ENCODE measurements around the gene ETFDH.
"Not testable (repeated sequence)": the region's sequence is repeated elsewhere in the genome, so short reads cannot be mapped to it uniquely, and the experiment has no call there.

The ETFDH gene

DNA sequence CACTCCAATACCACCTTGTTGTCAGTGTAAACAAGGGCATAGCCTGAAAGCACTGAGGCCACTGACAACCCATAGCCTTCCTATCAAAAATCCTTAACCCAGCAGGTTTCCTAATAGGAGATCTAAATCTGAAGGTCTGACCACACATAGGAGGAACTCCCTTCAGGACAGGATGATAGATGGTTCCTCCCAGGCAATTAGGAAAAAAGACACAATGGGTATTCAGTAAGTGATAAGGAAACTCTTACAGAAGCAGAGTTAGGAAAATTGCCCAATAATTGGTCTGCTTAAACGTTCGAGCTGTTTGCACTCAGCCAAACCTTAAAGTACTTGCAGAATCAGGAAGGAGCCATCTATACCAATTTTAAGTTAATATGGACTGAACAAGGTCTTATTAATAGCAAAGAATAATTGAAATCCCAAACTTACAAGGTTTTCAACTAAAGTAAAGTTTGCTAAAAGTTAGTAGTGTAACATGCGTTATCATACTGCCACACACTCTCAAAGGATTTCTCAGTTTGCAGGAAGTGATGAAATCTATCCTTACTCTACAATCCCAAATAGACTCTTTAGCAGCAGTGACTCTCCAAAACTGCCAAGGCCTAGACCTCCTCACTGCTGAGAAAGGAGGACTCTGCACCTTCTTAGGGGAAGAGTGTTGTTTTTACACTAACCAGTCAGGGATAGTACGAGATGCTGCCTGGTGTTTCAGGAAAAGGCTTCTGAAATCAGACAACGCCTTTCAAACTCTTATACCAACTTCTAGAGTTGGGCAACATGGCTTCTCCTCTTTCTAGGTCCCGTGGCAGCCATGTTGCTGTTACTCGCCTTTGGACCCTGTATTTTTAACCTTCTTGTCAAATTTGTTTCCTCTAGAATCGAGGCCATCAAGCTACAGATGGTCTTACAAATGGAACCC is 8.1 kb upstream of the ETFDH start:
- POLR2A ChIA-PET, CTCF ChIA-PET: not testable (repeated sequence)

DNA sequence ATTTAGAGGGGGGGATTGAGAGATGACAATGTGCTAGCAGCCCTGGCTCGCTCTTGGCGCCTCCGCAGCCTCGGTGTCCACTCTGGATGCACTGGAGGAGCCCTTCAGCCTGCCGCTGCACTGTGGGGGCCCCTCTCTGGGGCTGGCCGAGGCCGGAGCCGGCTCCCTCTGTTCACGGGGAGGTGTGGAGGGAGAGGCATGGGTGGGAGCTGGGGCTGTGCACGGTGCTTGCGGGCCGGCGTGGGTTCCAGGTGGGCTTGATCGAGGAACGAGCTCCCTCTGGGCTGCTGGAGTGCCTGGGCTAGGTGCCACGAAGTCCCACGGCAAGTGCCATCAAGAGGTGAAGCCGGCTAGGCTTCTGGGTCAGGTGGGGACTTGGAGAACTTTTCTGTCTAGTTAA is 7.3 kb upstream of the ETFDH start:
- H3K4me1 ChIP-seq (ENCODE audit: control insufficient read depth, insufficient read depth, low read length): 0 out of 2 replicates have a peak, but pooled peaks cover 4% of the 10 kb centered on the region
- TF ChIP-seq, protein P1, sequence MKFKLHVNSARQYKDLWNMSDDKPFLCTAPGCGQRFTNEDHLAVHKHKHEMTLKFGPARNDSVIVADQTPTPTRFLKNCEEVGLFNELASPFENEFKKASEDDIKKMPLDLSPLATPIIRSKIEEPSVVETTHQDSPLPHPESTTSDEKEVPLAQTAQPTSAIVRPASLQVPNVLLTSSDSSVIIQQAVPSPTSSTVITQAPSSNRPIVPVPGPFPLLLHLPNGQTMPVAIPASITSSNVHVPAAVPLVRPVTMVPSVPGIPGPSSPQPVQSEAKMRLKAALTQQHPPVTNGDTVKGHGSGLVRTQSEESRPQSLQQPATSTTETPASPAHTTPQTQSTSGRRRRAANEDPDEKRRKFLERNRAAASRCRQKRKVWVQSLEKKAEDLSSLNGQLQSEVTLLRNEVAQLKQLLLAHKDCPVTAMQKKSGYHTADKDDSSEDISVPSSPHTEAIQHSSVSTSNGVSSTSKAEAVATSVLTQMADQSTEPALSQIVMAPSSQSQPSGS (tag by site-specific recombination; IDR thresholded peaks at IDR 0.05; ENCODE audit: low read depth): no peak
- no peak for TF ChIP-seq GLIS2 (tag by site-specific recombination; IDR thresholded peaks at IDR 0.05)
- TF ChIP-seq KLF16 (tag by site-specific recombination; IDR thresholded peaks at IDR 0.05): no peak
- TF ChIP-seq WT1 (tag by site-specific recombination; IDR thresholded peaks at IDR 0.05): no peak
- TF ChIP-seq REPIN1 (tag by site-specific recombination; IDR thresholded peaks at IDR 0.05; ENCODE audit: low read depth): no peak
- TF ChIP-seq ZNF433 (tag by site-specific recombination; IDR thresholded peaks at IDR 0.05; ENCODE audit: low read depth): no peak
- TF ChIP-seq ZNF155 (tag by site-specific recombination; IDR thresholded peaks at IDR 0.05): no peak
- no peak for TF ChIP-seq KLF10 (tag by site-specific recombination; IDR thresholded peaks at IDR 0.05)
- TF ChIP-seq, protein P2, sequence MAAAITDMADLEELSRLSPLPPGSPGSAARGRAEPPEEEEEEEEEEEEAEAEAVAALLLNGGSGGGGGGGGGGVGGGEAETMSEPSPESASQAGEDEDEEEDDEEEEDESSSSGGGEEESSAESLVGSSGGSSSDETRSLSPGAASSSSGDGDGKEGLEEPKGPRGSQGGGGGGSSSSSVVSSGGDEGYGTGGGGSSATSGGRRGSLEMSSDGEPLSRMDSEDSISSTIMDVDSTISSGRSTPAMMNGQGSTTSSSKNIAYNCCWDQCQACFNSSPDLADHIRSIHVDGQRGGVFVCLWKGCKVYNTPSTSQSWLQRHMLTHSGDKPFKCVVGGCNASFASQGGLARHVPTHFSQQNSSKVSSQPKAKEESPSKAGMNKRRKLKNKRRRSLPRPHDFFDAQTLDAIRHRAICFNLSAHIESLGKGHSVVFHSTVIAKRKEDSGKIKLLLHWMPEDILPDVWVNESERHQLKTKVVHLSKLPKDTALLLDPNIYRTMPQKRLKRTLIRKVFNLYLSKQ (tag by site-specific recombination; IDR thresholded peaks at IDR 0.05; ENCODE audit: borderline replicate concordance): no peak
- TF ChIP-seq HOXD13 (CRISPR knock-in tag; IDR thresholded peaks at IDR 0.05; ENCODE audit: borderline replicate concordance): no peak
- TF ChIP-seq, protein P3, sequence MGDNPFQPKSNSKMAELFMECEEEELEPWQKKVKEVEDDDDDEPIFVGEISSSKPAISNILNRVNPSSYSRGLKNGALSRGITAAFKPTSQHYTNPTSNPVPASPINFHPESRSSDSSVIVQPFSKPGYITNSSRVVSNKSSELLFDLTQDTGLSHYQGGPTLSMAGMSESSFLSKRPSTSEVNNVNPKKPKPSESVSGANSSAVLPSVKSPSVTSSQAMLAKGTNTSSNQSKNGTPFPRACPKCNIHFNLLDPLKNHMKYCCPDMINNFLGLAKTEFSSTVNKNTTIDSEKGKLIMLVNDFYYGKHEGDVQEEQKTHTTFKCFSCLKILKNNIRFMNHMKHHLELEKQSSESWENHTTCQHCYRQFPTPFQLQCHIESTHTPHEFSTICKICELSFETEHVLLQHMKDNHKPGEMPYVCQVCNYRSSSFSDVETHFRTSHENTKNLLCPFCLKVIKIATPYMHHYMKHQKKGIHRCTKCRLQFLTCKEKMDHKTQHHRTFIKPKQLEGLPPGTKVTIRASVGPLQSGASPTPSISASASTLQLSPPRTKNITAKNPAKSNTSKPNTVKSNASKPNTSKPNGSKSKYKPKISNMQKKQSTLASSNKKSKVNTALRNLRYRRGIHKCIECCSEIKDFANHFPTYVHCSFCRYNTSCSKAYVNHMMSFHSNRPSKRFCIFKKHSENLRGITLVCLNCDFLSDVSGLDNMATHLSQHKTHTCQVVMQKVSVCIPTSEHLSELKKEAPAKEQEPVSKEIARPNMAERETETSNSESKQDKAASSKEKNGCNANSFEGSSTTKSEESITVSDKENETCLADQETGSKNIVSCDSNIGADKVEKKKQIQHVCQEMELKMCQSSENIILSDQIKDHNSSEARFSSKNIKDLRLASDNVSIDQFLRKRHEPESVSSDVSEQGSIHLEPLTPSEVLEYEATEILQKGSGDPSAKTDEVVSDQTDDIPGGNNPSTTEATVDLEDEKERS (tag by site-specific recombination; IDR thresholded peaks at IDR 0.05): no peak
- no peak for TF ChIP-seq ZNF221 (tag by site-specific recombination; IDR thresholded peaks at IDR 0.05; ENCODE audit: borderline replicate concordance)
- TF ChIP-seq ZNF426 (tag by site-specific recombination; IDR thresholded peaks at IDR 0.05): no peak
- no peak for TF ChIP-seq ZNF776 (tag by site-specific recombination; IDR thresholded peaks at IDR 0.05; ENCODE audit: borderline replicate concordance)
- no peak for TF ChIP-seq ZNF830 (tag by site-specific recombination; IDR thresholded peaks at IDR 0.05; ENCODE audit: low read depth)
- TF ChIP-seq, protein P4, sequence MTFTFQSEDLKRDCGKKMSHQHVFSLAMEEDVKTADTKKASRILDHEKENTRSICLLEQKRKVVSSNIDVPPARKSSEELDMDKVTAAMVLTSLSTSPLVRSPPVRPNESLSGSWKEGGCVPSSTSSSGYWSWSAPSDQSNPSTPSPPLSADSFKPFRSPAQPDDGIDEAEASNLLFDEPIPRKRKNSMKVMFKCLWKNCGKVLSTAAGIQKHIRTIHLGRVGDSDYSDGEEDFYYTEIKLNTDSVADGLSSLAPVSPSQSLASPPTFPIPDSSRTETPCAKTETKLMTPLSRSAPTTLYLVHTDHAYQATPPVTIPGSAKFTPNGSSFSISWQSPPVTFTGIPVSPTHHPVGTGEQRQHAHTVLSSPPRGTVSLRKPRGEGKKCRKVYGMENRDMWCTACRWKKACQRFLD (tag by site-specific recombination; IDR thresholded peaks at IDR 0.05): no peak
- TF ChIP-seq SP7 (tag by site-specific recombination; IDR thresholded peaks at IDR 0.05): no peak
- TF ChIP-seq KLF1 (tag by site-specific recombination; IDR thresholded peaks at IDR 0.05): no peak
- TF ChIP-seq ZNF184 (tag by site-specific recombination; IDR thresholded peaks at IDR 0.05): no peak
- TF ChIP-seq YY1 (tag by site-specific recombination; IDR thresholded peaks at IDR 0.05): no peak
- peaks cover 0 to 4% of the 10 kb centered on the region in 2 experiments; a peak in 1 of 3 replicates for H3K36me3 ChIP-seq (ENCODE audit: control insufficient read depth in 2 of 2, insufficient read depth in 1 of 2, low read length in 2 of 2)
- no peaks in the 10 kb centered on the region for H3K9me3 ChIP-seq (ENCODE audit: control insufficient read depth, insufficient read depth, low read depth, low read length)
- POLR2A ChIA-PET: no interaction called here
- no peak overlapping the region for H3K27ac ChIP-seq (ENCODE audit: extremely low read depth, low read depth, low read length)
- H3K4me3 ChIP-seq (ENCODE audit: low read depth, low read length): no peak overlapping the region
- CTCF ChIA-PET: no interaction called here

More for the DNA sequence above, 8.1 kb upstream of the ETFDH start:
- H3K4me3 ChIP-seq (ENCODE audit: low read depth, low read length); H3K4me1 ChIP-seq (ENCODE audit: control insufficient read depth, insufficient read depth, low read length); H3K36me3 ChIP-seq (ENCODE audit: control insufficient read depth in 2 of 2, insufficient read depth in 1 of 2, low read length in 2 of 2); H3K9me3 ChIP-seq (ENCODE audit: control insufficient read depth, insufficient read depth, low read depth, low read length); H3K27ac ChIP-seq (ENCODE audit: extremely low read depth, low read depth, low read length): not testable (repeated sequence)
